Right hindlimb (tissue), 1 donor: Measurements from ENCODE around the gene GAPVD1.
"Not testable (repeated sequence)": the region's sequence is repeated elsewhere in the genome, so short reads cannot be mapped to it uniquely, and the experiment has no call there.

Experiments
- DNase-seq: peaks from one replicate; pipeline ENCODE4 v3.0.0-alpha.2; 2018

Gene GAPVD1

GRCh38 chr9:125261501-125262293 lies at the start of gene GAPVD1:
Gene GAPVD1, plus strand, starts transcription at chr9:125261826. Its CDS starts 37,096 bp downstream, at chr9:125298922.
- DNase-seq: peak; percentile 95

GRCh38 chr9:125214186-125214585 lies 47.4 kb upstream of the GAPVD1 start:
- no peak for DNase-seq

- DNase-seq: no peak
These were observed 43.0 kb upstream of the GAPVD1 start for GRCh38 chr9:125218621-125219020.

GRCh38 chr9:125224858-125225257 lies 36.8 kb upstream of the GAPVD1 start:
- DNase-seq: not testable (repeated sequence)

- DNase-seq: no peak
These were observed 33.9 kb upstream of the GAPVD1 start for GRCh38 chr9:125227761-125228160.

- DNase-seq: no peak
These were observed 27.9 kb upstream of the GAPVD1 start for GRCh38 chr9:125233678-125234077.

- not testable (repeated sequence) for DNase-seq
These were observed 27.5 kb upstream of the GAPVD1 start for GRCh38 chr9:125234099-125234498.

GRCh38 chr9:125235804-125236519 lies 25.7 kb upstream of the GAPVD1 start:
- no peak for DNase-seq

- DNase-seq: not testable (repeated sequence)
These were observed 25.0 kb upstream of the GAPVD1 start for GRCh38 chr9:125236520-125237159.

GRCh38 chr9:125238127-125238914 lies 23.3 kb upstream of the GAPVD1 start:
- no peak for DNase-seq

GRCh38 chr9:125238915-125239446 lies 22.6 kb upstream of the GAPVD1 start:
- DNase-seq: no peak

- DNase-seq: no peak
These were observed 21.7 kb upstream of the GAPVD1 start for GRCh38 chr9:125239631-125240597.

- no peak for DNase-seq
These were observed 21.0 kb upstream of the GAPVD1 start for GRCh38 chr9:125240649-125240999.

- DNase-seq: peak; percentile 100
These were observed 20.4 kb upstream of the GAPVD1 start, which contains the start of gene HSPA5 for GRCh38 chr9:125241000-125241862. Gene HSPA5, minus strand, starts transcription at chr9:125241343. Its CDS starts 217 bp downstream, at chr9:125241126.

GRCh38 chr9:125241863-125242739 lies 19.5 kb upstream of the GAPVD1 start:
- DNase-seq: no peak

GRCh38 chr9:125243792-125244260 lies 17.8 kb upstream of the GAPVD1 start:
- DNase-seq: no peak

GRCh38 chr9:125246261-125246667 lies 15.4 kb upstream of the GAPVD1 start:
- DNase-seq: no peak

- DNase-seq: no peak
These were observed 7.4 kb upstream of the GAPVD1 start for GRCh38 chr9:125254231-125254630.

- DNase-seq: peak; percentile 31
These were observed 5.7 kb upstream of the GAPVD1 start for GRCh38 chr9:125255781-125256391.
